HepG2 (cell line): Measurements from ENCODE around the gene ENDOD1. TPM values are rescaled to one million over a fixed set of nuclear protein-coding genes. Genes with fewer than 3 reads are reported as not detected.

ENCODE experiments used
- BORCS8-MEF2B ChIP-seq: sonication (generic); formaldehyde crosslinking; IDR thresholded peaks from 2 replicates; pipeline ENCODE4 v1.8.0; 2022; ENCODE audit warnings: mild to moderate bottlenecking, missing genetic modification reagents
- CREB1 ChIP-seq, 2 experiments: fragments of 450-650 bp in 1 of 2; IDR thresholded peaks; 2 replicates each; pipeline ENCODE4 v1.6.1; 2016 to 2017; ENCODE audit warnings: control low read depth in 1 of 2, mild to moderate bottlenecking in 1 of 2, missing compliant biosample characterization in 1 of 2, missing genetic modification characterization in 1 of 2
- MAFG ChIP-seq: sonication (generic); formaldehyde crosslinking; IDR thresholded peaks from 2 replicates; pipeline ENCODE4 v1.5.1; 2020; ENCODE audit warnings: mild to moderate bottlenecking, missing genetic modification reagents
- NR2F6 ChIP-seq, 2 experiments: IDR thresholded peaks; 2 replicates each; pipeline ENCODE4 v1.6.1; 2016; ENCODE audit warnings: antibody characterized with exemption in 1 of 2, mild to moderate bottlenecking in 1 of 2
- POLR2AphosphoS5 ChIP-seq: IDR thresholded peaks from 2 replicates; pipeline ENCODE4 v1.6.1; 2012; ENCODE audit warnings: low read depth, low read length
- POLR2G ChIP-seq: fragments of 200-400 bp; formaldehyde crosslinking; IDR thresholded peaks from 2 replicates; pipeline ENCODE4 v1.6.1; 2018; ENCODE audit warnings: mild to moderate bottlenecking, low read depth, low read length, moderate library complexity
- SMYD3 ChIP-seq: sonication (generic); formaldehyde crosslinking; IDR thresholded peaks from 2 replicates; pipeline ENCODE4 v1.8.1; 2023; ENCODE audit warnings: mild to moderate bottlenecking, missing genetic modification reagents
- ZFP36L2 ChIP-seq: sonication (generic); formaldehyde crosslinking; IDR thresholded peaks from 2 replicates; pipeline ENCODE4 v1.4.0; 2020; ENCODE audit warnings: missing genetic modification reagents
- ZMAT3 ChIP-seq: sonication (generic); formaldehyde crosslinking; conservative IDR thresholded peaks from 2 replicates; pipeline ENCODE4 v1.7.0; 2021; ENCODE audit warnings: missing genetic modification reagents
- ZNF552 ChIP-seq: sonication (generic); formaldehyde crosslinking; IDR thresholded peaks from 2 replicates; pipeline ENCODE4 v1.9.0; 2022; ENCODE audit warnings: missing genetic modification reagents, mild to moderate bottlenecking, borderline replicate concordance
- ZNF644 ChIP-seq: IDR thresholded peaks from 2 replicates; pipeline ENCODE4 v1.6.1; 2016; ENCODE audit warnings: low read depth
- ZNF713 ChIP-seq: sonication (generic); formaldehyde crosslinking; IDR thresholded peaks from 2 replicates; pipeline ENCODE4 v1.4.0; 2020; ENCODE audit warnings: mild to moderate bottlenecking, missing genetic modification reagents
- polyA plus RNA-seq, 8 experiments: library from polyadenylated mRNA; depleted of rRNA in 3 of 8; stranded (reverse) in 7 of 8; unstranded in 1 of 8; fragments of >200 nt; fragmentation: Illumina TruSeq in 4 of 8; extraction: Trizol in 4 of 8; gene quantifications; 2 replicates each; pipeline versions ENCODE4 v1.2.1 to v1.2.3, GENCODE V29; 2011 to 2016; ENCODE audit warnings: low read depth in 4 of 8, missing spikeins in 1 of 8, mixed read lengths in 1 of 8; ENCODE audit not compliant: insufficient read depth in 1 of 8
- total RNA-seq, 5 experiments: library from RNA; depleted of rRNA; stranded (reverse); fragments of >200 nt; fragmentation: Illumina TruSeq; extraction: Trizol; gene quantifications; 2 replicates each; pipeline ENCODE4 v1.2.3, GENCODE V29; 2016; ENCODE audit warnings: low read depth in 1 of 5
- TF ChIP-seq, protein P1 (sequence below): sonication (generic); formaldehyde crosslinking; IDR thresholded peaks from 2 replicates; pipeline ENCODE4 v1.5.1; 2020; ENCODE audit warnings: mild to moderate bottlenecking, missing genetic modification reagents, borderline replicate concordance
- TF ChIP-seq, protein P2 (sequence below): sonication (generic); formaldehyde crosslinking; IDR thresholded peaks from 2 replicates; pipeline ENCODE4 v1.4.0; 2020; ENCODE audit warnings: mild to moderate bottlenecking, missing genetic modification reagents, borderline replicate concordance
- TF ChIP-seq, protein P3 (sequence below): sonication (generic); formaldehyde crosslinking; conservative IDR thresholded peaks from 2 replicates; pipeline ENCODE4 v1.4.0; 2020; ENCODE audit warnings: missing genetic modification reagents
- TF ChIP-seq, protein P4 (sequence below): sonication (generic); formaldehyde crosslinking; IDR thresholded peaks from 2 replicates; pipeline ENCODE4 v1.8.1; 2023; ENCODE audit warnings: mild to moderate bottlenecking, missing genetic modification reagents, borderline replicate concordance
- TF ChIP-seq, protein P5 (sequence below): sonication (generic); formaldehyde crosslinking; IDR thresholded peaks from 2 replicates; pipeline ENCODE4 v1.9.0; 2021; ENCODE audit warnings: missing genetic modification reagents, mild to moderate bottlenecking, borderline replicate concordance

Gene ENDOD1
- total and polyA plus RNA-seq, 2 of the 13 experiments (the other 11 are each of a cell fraction or from before 2014, with no cell fraction given), result 2.0 to 6.8 TPM

DNA sequence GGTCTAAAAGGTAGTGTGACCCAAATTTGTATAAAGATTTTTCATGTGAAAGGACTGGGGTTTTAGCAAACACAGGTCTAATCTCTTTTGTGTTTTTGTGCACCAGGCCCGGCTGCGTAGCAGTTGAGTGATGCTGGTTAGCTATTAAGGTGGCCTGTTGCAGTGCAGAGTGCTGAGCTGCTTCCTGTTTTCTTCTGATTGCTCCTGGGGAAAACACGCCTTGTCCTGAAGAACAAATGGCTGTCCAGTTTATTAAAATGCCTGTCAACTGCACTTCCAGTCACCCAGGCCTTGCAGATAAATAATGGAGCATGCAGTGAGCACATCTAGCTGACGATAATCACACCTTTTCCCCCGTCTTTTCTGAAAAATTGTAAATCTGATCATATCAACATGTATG, 21.1 kb upstream of the ENDOD1 start (continued):
- TF ChIP-seq, protein P1, sequence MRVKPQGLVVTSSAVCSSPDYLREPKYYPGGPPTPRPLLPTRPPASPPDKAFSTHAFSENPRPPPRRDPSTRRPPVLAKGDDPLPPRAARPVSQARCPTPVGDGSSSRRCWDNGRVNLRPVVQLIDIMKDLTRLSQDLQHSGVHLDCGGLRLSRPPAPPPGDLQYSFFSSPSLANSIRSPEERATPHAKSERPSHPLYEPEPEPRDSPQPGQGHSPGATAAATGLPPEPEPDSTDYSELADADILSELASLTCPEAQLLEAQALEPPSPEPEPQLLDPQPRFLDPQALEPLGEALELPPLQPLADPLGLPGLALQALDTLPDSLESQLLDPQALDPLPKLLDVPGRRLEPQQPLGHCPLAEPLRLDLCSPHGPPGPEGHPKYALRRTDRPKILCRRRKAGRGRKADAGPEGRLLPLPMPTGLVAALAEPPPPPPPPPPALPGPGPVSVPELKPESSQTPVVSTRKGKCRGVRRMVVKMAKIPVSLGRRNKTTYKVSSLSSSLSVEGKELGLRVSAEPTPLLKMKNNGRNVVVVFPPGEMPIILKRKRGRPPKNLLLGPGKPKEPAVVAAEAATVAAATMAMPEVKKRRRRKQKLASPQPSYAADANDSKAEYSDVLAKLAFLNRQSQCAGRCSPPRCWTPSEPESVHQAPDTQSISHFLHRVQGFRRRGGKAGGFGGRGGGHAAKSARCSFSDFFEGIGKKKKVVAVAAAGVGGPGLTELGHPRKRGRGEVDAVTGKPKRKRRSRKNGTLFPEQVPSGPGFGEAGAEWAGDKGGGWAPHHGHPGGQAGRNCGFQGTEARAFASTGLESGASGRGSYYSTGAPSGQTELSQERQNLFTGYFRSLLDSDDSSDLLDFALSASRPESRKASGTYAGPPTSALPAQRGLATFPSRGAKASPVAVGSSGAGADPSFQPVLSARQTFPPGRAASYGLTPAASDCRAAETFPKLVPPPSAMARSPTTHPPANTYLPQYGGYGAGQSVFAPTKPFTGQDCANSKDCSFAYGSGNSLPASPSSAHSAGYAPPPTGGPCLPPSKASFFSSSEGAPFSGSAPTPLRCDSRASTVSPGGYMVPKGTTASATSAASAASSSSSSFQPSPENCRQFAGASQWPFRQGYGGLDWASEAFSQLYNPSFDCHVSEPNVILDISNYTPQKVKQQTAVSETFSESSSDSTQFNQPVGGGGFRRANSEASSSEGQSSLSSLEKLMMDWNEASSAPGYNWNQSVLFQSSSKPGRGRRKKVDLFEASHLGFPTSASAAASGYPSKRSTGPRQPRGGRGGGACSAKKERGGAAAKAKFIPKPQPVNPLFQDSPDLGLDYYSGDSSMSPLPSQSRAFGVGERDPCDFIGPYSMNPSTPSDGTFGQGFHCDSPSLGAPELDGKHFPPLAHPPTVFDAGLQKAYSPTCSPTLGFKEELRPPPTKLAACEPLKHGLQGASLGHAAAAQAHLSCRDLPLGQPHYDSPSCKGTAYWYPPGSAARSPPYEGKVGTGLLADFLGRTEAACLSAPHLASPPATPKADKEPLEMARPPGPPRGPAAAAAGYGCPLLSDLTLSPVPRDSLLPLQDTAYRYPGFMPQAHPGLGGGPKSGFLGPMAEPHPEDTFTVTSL (CRISPR knock-in tag), result no peak
- TF ChIP-seq MAFG, result no peak
- TF ChIP-seq POLR2G, result peak; percentile 69
- 0 out of 2 replicates have a peak, but pooled peaks have one; percentile 23 for TF ChIP-seq ZNF644 (CRISPR knock-in tag)
- no peak for TF ChIP-seq SMYD3 (CRISPR knock-in tag)
- peak; percentile 78 for TF ChIP-seq POLR2AphosphoS5
- TF ChIP-seq ZNF713, result no peak
- TF ChIP-seq, protein P2, sequence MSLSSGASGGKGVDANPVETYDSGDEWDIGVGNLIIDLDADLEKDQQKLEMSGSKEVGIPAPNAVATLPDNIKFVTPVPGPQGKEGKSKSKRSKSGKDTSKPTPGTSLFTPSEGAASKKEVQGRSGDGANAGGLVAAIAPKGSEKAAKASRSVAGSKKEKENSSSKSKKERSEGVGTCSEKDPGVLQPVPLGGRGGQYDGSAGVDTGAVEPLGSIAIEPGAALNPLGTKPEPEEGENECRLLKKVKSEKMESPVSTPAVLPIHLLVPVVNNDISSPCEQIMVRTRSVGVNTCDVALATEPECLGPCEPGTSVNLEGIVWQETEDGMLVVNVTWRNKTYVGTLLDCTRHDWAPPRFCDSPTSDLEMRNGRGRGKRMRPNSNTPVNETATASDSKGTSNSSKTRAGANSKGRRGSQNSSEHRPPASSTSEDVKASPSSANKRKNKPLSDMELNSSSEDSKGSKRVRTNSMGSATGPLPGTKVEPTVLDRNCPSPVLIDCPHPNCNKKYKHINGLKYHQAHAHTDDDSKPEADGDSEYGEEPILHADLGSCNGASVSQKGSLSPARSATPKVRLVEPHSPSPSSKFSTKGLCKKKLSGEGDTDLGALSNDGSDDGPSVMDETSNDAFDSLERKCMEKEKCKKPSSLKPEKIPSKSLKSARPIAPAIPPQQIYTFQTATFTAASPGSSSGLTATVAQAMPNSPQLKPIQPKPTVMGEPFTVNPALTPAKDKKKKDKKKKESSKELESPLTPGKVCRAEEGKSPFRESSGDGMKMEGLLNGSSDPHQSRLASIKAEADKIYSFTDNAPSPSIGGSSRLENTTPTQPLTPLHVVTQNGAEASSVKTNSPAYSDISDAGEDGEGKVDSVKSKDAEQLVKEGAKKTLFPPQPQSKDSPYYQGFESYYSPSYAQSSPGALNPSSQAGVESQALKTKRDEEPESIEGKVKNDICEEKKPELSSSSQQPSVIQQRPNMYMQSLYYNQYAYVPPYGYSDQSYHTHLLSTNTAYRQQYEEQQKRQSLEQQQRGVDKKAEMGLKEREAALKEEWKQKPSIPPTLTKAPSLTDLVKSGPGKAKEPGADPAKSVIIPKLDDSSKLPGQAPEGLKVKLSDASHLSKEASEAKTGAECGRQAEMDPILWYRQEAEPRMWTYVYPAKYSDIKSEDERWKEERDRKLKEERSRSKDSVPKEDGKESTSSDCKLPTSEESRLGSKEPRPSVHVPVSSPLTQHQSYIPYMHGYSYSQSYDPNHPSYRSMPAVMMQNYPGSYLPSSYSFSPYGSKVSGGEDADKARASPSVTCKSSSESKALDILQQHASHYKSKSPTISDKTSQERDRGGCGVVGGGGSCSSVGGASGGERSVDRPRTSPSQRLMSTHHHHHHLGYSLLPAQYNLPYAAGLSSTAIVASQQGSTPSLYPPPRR (CRISPR knock-in tag), result no peak
- TF ChIP-seq, protein P3, sequence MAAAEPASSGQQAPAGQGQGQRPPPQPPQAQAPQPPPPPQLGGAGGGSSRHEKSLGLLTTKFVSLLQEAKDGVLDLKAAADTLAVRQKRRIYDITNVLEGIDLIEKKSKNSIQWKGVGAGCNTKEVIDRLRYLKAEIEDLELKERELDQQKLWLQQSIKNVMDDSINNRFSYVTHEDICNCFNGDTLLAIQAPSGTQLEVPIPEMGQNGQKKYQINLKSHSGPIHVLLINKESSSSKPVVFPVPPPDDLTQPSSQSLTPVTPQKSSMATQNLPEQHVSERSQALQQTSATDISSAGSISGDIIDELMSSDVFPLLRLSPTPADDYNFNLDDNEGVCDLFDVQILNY (CRISPR knock-in tag), result no peak
- TF ChIP-seq NR2F6 (IDR thresholded peaks at IDR 0.05), result no peak
- no peak for TF ChIP-seq NR2F6 (CRISPR knock-in tag; IDR thresholded peaks at IDR 0.05)
- TF ChIP-seq, protein P4, sequence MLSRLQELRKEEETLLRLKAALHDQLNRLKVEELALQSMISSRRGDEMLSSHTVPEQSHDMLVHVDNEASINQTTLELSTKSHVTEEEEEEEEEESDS (CRISPR knock-in tag), result no peak
- TF ChIP-seq, protein P5, sequence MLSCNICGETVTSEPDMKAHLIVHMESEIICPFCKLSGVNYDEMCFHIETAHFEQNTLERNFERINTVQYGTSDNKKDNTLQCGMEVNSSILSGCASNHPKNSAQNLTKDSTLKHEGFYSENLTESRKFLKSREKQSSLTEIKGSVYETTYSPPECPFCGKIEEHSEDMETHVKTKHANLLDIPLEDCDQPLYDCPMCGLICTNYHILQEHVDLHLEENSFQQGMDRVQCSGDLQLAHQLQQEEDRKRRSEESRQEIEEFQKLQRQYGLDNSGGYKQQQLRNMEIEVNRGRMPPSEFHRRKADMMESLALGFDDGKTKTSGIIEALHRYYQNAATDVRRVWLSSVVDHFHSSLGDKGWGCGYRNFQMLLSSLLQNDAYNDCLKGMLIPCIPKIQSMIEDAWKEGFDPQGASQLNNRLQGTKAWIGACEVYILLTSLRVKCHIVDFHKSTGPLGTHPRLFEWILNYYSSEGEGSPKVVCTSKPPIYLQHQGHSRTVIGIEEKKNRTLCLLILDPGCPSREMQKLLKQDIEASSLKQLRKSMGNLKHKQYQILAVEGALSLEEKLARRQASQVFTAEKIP, result no peak
- no peak for TF ChIP-seq ZFP36L2 (CRISPR knock-in tag)
- 0 out of 2 replicates have a peak, but pooled peaks have one; percentile 27 for TF ChIP-seq ZMAT3 (CRISPR knock-in tag)
- peak; percentile 42 for TF ChIP-seq CREB1 (IDR thresholded peaks at IDR 0.05)
- peak; percentile 79 for TF ChIP-seq CREB1 (CRISPR knock-in tag; IDR thresholded peaks at IDR 0.05)
- no peak for TF ChIP-seq ZNF552 (CRISPR knock-in tag)
- no peak for TF ChIP-seq BORCS8-MEF2B (CRISPR knock-in tag)
